Measurements from ENCODE around the gene CARD14. TPM values are rescaled to one million over a fixed set of nuclear protein-coding genes. Genes with fewer than 3 reads are reported as not detected.

Gene CARD14
- total and polyA plus RNA-seq, 10 donors, result 0.63 to 4.8 (median 1.3) TPM

DNA sequence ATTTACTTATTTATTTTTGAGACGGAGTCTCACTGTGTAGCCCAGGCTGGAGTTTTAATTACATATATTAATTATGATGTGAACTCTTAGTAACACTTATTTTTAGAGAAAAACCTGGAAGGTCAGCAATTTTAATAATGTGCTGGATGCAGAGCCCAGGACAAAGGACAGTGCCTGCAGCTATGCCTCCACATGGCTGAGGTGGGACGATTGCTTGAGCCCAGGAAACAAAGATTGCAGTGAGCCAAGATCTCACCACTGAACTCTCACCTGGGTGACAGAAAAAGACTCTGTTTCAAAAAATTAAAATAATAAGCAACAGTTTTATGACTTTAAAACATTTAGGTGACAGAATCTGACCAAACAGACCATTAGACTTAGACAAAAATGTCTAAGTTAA, 11.0 kb upstream of the CARD14 start:
- H3K27ac ChIP-seq, result no peak overlapping the region
- H3K36me3 ChIP-seq, result no peaks in the 10 kb centered on the region
- H3K27me3 ChIP-seq (replicated peaks in 1 of 7), result peaks cover 0 to 8% (median 0%) of the 10 kb centered on the region in 7 donors
- TF ChIP-seq POLR2A (IDR thresholded peaks at IDR 0.05) (no peak), CTCF (IDR thresholded peaks at IDR 0.05 in 8 of 11, conservative IDR thresholded peaks at IDR 0.05 in 3 of 11) (no peak), POLR2AphosphoS5 (IDR thresholded peaks at IDR 0.05) (no peak)
- intact Hi-C loops (cut with DNase I; ENCODE audit: low total_unique reads), result no loop called here
- no peak overlapping the region for H3K4me3 ChIP-seq
- DNase-seq, result no peak
- H3K4me1 ChIP-seq, result no peaks in the 10 kb centered on the region
- H3K9me3 ChIP-seq, result peaks cover 0 to 23% (median 17%) of the 10 kb centered on the region in 8 donors
- WGBS, 5 donors, result 77 to 94% (median 82%) methylated on average over 2 of the region's 2 CpGs

- intact Hi-C loops (cut with DNase I; ENCODE audit: low total_unique reads), result no loop called here
- H3K9me3 ChIP-seq, result peaks cover 0 to 15% (median 10%) of the 10 kb centered on the region in 8 donors
- H3K4me3 ChIP-seq, result no peak overlapping the region
- peaks cover 0 to 8% (median 0%) of the 10 kb centered on the region in 7 donors for H3K27me3 ChIP-seq (replicated peaks in 1 of 7)
- no peaks in the 10 kb centered on the region for H3K4me1 ChIP-seq
- no peak for DNase-seq
- H3K36me3 ChIP-seq, result no peaks in the 10 kb centered on the region
- WGBS, 5 donors, result 25 to 33% (median 30%) methylated on average over 3 of the region's 3 CpGs
- H3K27ac ChIP-seq, result no peak overlapping the region
- TF ChIP-seq POLR2A (IDR thresholded peaks at IDR 0.05) (no peak), CTCF (IDR thresholded peaks at IDR 0.05 in 8 of 11, conservative IDR thresholded peaks at IDR 0.05 in 3 of 11) (no peak), POLR2AphosphoS5 (IDR thresholded peaks at IDR 0.05) (no peak)
These were observed 9.3 kb upstream of the CARD14 start for GRCh38 chr17:80160536-80160935.

DNA sequence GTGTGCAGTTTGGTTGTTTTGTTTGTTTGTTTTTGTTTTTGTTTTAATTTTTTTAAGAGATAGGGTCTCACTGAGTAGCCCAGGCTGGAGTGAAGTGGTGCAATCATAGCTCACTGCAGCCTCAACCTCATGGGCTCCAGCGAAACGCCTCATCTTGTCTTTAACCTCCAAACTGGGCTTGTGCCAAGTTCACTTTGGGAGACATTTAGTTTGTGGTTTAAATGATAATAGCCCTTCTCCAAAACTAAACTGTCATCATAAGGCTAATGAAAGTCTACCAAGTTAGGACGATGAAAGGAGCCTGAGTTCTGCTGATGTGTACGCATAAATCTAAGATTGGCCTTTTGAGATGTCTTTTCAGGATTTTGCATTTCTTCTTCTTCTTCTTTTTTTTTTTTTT, 6.5 kb upstream of the CARD14 start:
- H3K4me3 ChIP-seq, result no peak overlapping the region
- no peaks in the 10 kb centered on the region for H3K9me3 ChIP-seq
- H3K27ac ChIP-seq, result no peak overlapping the region
- no peak for DNase-seq
- WGBS, 5 donors, result 68 to 82% (median 79%) methylated on average over 4 of the region's 4 CpGs
- intact Hi-C loops (cut with DNase I; ENCODE audit: low total_unique reads), result no loop called here
- H3K4me1 ChIP-seq, result no peaks in the 10 kb centered on the region
- no peak for TF ChIP-seq POLR2AphosphoS5 (IDR thresholded peaks at IDR 0.05)
- no peak for TF ChIP-seq POLR2A (IDR thresholded peaks at IDR 0.05)
- no peak for TF ChIP-seq CTCF (IDR thresholded peaks at IDR 0.05 in 8 of 11, conservative IDR thresholded peaks at IDR 0.05 in 3 of 11)
- H3K36me3 ChIP-seq, result no peaks in the 10 kb centered on the region
- peaks cover 0 to 8% (median 0%) of the 10 kb centered on the region in 7 donors for H3K27me3 ChIP-seq (replicated peaks in 1 of 7)

DNA sequence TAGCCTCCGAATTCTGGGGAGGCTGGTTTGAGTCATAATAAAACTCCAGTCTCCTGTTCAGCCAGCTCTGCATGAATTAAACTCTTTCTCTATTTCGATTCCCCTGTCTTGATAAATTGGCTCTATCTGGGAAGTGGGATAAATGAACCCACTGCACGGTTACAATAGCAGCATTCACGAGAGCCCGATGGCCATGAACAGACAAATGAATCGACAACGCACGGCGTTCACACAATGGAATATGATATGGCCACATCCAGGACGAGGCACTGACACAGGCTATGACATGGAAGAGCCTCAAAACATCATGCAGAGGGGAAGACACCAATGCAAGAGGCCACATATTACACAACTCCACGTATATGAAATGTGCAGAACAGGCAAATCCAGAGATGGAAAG, 5.6 kb upstream of the CARD14 start:
- H3K27me3 ChIP-seq (replicated peaks in 1 of 7), result peaks cover 0 to 8% (median 0%) of the 10 kb centered on the region in 7 donors
- WGBS, 5 donors, result 77 to 89% (median 81%) methylated on average over 11 of the region's 11 CpGs
- no peak overlapping the region for H3K4me3 ChIP-seq
- H3K27ac ChIP-seq, result no peak overlapping the region
- H3K4me1 ChIP-seq, result no peaks in the 10 kb centered on the region
- no peak for DNase-seq
- no peaks in the 10 kb centered on the region for H3K36me3 ChIP-seq
- intact Hi-C loops (cut with DNase I; ENCODE audit: low total_unique reads), result no loop called here
- TF ChIP-seq POLR2A (IDR thresholded peaks at IDR 0.05) (no peak), CTCF (IDR thresholded peaks at IDR 0.05 in 8 of 11, conservative IDR thresholded peaks at IDR 0.05 in 3 of 11) (no peak), POLR2AphosphoS5 (IDR thresholded peaks at IDR 0.05) (no peak)
- H3K9me3 ChIP-seq, result no peaks in the 10 kb centered on the region
